Calu3 (cell line): ENCODE data around the gene PLEKHG2. TPM values are rescaled to one million over a fixed set of nuclear protein-coding genes. Genes with fewer than 3 reads are reported as not detected.
A peak's percentile ranks its signal among the peaks of the same experiment; 100 is the strongest.

Source experiments
- BruUV-seq: library from RNA; stranded (reverse); fragments of 400-500 nt; replicated peaks from 2 replicates; lab custom pipeline; 2021; lab: Mats Ljungman, UMichigan
- CTCF ChIA-PET: fragments of 300-600 bp; sonication (Branson Sonifier 250); formaldehyde crosslinking; loops from one replicate; lab custom pipeline; 2022; ENCODE audit warnings: antibody characterized with exemption; lab: Charles Lee
- DNase-seq: peaks from one replicate; pipeline ENCODE4 v3.0.0; 2022
- H3K27ac Mint-ChIP-seq: one replicate; pipeline ENCODE4 v1.8.0; 2022; ENCODE audit warnings: mixed read lengths; ENCODE audit not compliant: unreplicated experiment
- H3K27me3 Mint-ChIP-seq: one replicate; pipeline ENCODE4 v1.8.0; 2022; ENCODE audit warnings: mixed read lengths; ENCODE audit not compliant: unreplicated experiment
- H3K36me3 Mint-ChIP-seq: one replicate; pipeline ENCODE4 v1.8.0; 2022; ENCODE audit warnings: mild to moderate bottlenecking, moderate library complexity, mixed read lengths; ENCODE audit not compliant: insufficient read depth, unreplicated experiment
- H3K4me1 Mint-ChIP-seq: one replicate; pipeline ENCODE4 v1.8.0; 2022; ENCODE audit warnings: mild to moderate bottlenecking, low read depth, mixed read lengths; ENCODE audit not compliant: unreplicated experiment
- H3K4me3 Mint-ChIP-seq: one replicate; pipeline ENCODE4 v1.8.0; 2022; ENCODE audit warnings: mild to moderate bottlenecking, low read depth, moderate library complexity, mixed read lengths; ENCODE audit not compliant: unreplicated experiment
- H3K9me3 Mint-ChIP-seq: one replicate; pipeline ENCODE4 v1.8.0; 2022; ENCODE audit warnings: low read depth, mixed read lengths; ENCODE audit not compliant: unreplicated experiment
- intact Hi-C: fragments of 100-400 bp; cut with micrococcal nuclease; formaldehyde crosslinking; loops from one replicate; pipeline ENCODE4 v1.10.0; 2022; ENCODE audit not compliant: unreplicated experiment
- total RNA-seq: library from RNA; stranded (reverse); gene quantifications from 2 replicates; pipeline ENCODE4 v1.2.3, GENCODE V29; 2022
- TF ChIP-seq, protein P1 (sequence below): fragments of 200-600 bp; IDR thresholded peaks from one replicate; pipeline ENCODE4 v1.8.0; 2022; ENCODE audit warnings: antibody characterized with exemption; ENCODE audit not compliant: unreplicated experiment

PLEKHG2 gene
- total RNA-seq, 1 experiment from 2014 or later: 65.3 TPM

DNA sequence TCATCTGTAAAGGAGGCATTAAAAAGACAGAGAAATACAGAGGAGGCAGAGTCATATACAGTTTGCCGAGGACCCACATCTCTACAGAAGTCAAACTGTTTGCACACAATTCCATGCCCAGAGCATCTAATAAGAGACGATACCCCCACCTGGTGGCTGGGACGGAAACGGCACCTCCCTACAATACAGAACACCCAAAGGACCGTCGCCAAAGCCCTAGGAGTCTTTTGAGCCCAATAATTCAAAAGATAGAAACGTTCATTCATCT is 703 bp upstream of the PLEKHG2 start:
- TF ChIP-seq, protein P1, sequence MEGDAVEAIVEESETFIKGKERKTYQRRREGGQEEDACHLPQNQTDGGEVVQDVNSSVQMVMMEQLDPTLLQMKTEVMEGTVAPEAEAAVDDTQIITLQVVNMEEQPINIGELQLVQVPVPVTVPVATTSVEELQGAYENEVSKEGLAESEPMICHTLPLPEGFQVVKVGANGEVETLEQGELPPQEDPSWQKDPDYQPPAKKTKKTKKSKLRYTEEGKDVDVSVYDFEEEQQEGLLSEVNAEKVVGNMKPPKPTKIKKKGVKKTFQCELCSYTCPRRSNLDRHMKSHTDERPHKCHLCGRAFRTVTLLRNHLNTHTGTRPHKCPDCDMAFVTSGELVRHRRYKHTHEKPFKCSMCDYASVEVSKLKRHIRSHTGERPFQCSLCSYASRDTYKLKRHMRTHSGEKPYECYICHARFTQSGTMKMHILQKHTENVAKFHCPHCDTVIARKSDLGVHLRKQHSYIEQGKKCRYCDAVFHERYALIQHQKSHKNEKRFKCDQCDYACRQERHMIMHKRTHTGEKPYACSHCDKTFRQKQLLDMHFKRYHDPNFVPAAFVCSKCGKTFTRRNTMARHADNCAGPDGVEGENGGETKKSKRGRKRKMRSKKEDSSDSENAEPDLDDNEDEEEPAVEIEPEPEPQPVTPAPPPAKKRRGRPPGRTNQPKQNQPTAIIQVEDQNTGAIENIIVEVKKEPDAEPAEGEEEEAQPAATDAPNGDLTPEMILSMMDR: peak; percentile 97
- CTCF ChIA-PET: interaction anchor here (0.6 to 2.3 kb wide), 5 partner anchors 8 to 66 kb away, joined by 3 to 52 read pairs (median 6); partner anchors contain the start of genes MED29 and PAF1
- no peaks in the 10 kb centered on the region for H3K27me3 Mint-ChIP-seq
- peaks cover 45% of the 10 kb centered on the region for H3K4me1 Mint-ChIP-seq
- intact Hi-C loops: loop anchor here (1.0 to 5.0 kb wide), 3 partner anchors 14 to 289 kb away; no protein-coding TSS in a partner anchor
- H3K9me3 Mint-ChIP-seq: no peaks in the 10 kb centered on the region
- peak overlapping the region; percentile 94 for H3K27ac Mint-ChIP-seq
- DNase-seq: peak; percentile 96
- no TSS peak for BruUV-seq
- H3K36me3 Mint-ChIP-seq: peaks cover 74% of the 10 kb centered on the region
- H3K4me3 Mint-ChIP-seq: peak overlapping the region; percentile 77

DNA sequence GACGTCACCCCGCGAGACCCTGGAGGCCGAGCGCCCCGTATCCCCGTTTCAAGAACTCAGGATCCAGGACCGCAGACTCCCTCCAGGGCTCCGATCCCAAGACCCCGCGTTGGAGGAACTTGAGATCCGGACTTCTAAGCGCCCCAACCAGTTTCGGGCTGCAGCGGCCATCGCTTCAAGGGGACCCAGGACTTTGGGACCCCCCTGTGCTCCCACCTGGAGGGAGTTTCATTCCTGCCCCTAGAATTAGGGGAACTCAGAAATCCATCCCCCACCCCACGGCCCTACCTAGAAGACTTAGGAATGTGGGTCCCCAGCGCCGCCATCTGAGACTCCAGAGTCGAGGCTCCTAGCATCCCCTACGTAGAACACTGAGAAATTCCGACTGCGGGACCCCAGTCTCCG is 400 bp downstream of the PLEKHG2 start:
- Mint-ChIP-seq H3K27ac (peak overlapping the region; percentile 94), H3K27me3 (no peaks in the 10 kb centered on the region), H3K4me1 (peaks cover 45% of the 10 kb centered on the region), H3K36me3 (peaks cover 71% of the 10 kb centered on the region), H3K4me3 (peak overlapping the region; percentile 77), H3K9me3 (no peaks in the 10 kb centered on the region)
- TF ChIP-seq, protein P1: no peak
- BruUV-seq: no TSS peak
- CTCF ChIA-PET: interaction anchor here (1.0 to 2.3 kb wide), 2 partner anchors 15 kb away, joined by 5 to 52 read pairs; no protein-coding TSS in a partner anchor
- intact Hi-C loops: loop anchor here (2.0 to 5.0 kb wide), 2 partner anchors 18 to 291 kb away; no protein-coding TSS in a partner anchor
- DNase-seq: no peak

GRCh38 chr19:39413272-39413910 is 922 bp downstream of the PLEKHG2 start:
- peak; percentile 58 for DNase-seq
- TF ChIP-seq, protein P1: no peak
- no TSS peak for BruUV-seq
- peaks cover 40% of the 10 kb centered on the region for H3K4me1 Mint-ChIP-seq
- intact Hi-C loops: loop anchor here (2.0 to 5.0 kb wide), 2 partner anchors 17 to 291 kb away; no protein-coding TSS in a partner anchor
- peak overlapping the region; percentile 64 for H3K27ac Mint-ChIP-seq
- no peaks in the 10 kb centered on the region for H3K9me3 Mint-ChIP-seq
- peak overlapping the region; percentile 77 for H3K4me3 Mint-ChIP-seq
- H3K36me3 Mint-ChIP-seq: peaks cover 68% of the 10 kb centered on the region
- CTCF ChIA-PET: interaction anchor here (0.6 to 1.7 kb wide), 4 partner anchors 12 to 22 kb away, joined by 3 to 5 read pairs (median 4); no protein-coding TSS in a partner anchor
- H3K27me3 Mint-ChIP-seq: no peaks in the 10 kb centered on the region

DNA sequence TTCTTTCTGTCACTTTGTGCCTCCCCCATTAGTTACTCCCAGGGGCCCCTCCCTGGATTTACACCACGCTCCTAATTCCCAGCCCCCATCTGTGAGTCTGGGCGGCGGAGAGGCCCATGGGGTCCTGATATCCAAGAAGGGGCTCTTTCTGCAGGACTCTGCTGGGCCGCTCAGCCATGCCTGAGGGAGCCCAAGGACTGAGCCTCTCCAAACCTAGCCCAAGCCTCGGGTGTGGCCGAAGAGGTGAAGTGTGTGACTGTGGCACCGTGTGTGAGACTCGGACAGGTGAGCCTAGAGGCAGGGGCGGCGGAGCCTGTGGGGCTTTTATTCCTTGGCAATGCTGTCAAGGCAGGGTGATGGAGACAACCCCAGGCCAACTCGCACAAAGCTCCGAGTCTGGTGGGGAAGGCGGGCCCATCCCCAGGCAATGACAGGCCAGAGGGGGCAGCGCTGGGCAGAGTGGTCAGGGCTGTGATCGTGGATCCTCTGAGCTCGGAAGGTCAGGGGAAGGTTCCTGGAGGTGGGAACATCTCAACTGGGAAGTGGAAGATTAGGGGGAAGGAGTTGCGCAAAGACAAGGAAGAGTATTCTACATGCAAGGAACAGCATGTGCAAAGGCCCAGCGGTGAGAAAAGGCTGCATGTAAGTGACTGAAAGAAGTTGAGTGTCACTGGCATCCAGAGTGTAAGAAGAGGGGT is 1.6 kb downstream of the PLEKHG2 start:
- no peaks in the 10 kb centered on the region for H3K27me3 Mint-ChIP-seq
- H3K36me3 Mint-ChIP-seq: peaks cover 66% of the 10 kb centered on the region
- intact Hi-C loops: loop anchor here (2.0 to 5.0 kb wide), 2 partner anchors 17 to 292 kb away; no protein-coding TSS in a partner anchor
- DNase-seq: peak; percentile 60
- BruUV-seq: no TSS peak
- CTCF ChIA-PET: interaction anchor here (0.6 to 1.7 kb wide), 6 partner anchors 12 to 67 kb away, joined by 3 to 9 read pairs (median 4); partner anchors contain the start of gene TIMM50
- TF ChIP-seq, protein P1: peak; percentile 23
- peak overlapping the region; percentile 77 for H3K4me3 Mint-ChIP-seq
- peak overlapping the region; percentile 64 for H3K27ac Mint-ChIP-seq
- peaks cover 33% of the 10 kb centered on the region for H3K4me1 Mint-ChIP-seq
- H3K9me3 Mint-ChIP-seq: no peaks in the 10 kb centered on the region
